HG03060 (cell line): Measurements from ENCODE around the gene VEGFA.

Source experiments
- ATAC-seq: cut with Tn5 transposase; IDR thresholded peaks from one replicate; pipeline ENCODE4 v1.9.1; 2021; ENCODE audit warnings: low read depth, moderate number of reproducible peaks; ENCODE audit not compliant: unreplicated experiment

Gene VEGFA

DNA sequence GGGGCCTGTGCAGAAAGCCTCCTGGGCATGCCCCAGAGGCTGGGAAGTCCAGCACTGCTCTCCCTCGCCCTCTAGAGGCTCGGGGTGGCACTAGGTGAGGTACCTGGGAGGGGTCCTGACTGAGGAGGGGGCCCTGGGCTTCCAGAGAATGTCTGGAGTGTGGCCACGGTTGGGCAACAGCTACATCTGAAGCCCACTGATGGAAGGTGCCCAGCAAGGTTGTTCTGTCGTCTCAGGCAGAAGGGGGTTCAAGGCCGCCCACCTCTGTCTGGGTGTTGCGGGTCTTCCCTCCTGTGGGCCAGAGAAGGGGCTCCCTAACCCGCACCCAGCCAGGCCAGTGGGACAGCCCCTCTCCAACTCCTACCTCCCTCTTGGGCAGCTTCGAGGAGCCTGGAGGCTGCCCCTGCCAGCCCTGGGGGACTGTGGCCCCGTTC lies 11.4 kb upstream of the VEGFA start:
- ATAC-seq, result no peak

DNA sequence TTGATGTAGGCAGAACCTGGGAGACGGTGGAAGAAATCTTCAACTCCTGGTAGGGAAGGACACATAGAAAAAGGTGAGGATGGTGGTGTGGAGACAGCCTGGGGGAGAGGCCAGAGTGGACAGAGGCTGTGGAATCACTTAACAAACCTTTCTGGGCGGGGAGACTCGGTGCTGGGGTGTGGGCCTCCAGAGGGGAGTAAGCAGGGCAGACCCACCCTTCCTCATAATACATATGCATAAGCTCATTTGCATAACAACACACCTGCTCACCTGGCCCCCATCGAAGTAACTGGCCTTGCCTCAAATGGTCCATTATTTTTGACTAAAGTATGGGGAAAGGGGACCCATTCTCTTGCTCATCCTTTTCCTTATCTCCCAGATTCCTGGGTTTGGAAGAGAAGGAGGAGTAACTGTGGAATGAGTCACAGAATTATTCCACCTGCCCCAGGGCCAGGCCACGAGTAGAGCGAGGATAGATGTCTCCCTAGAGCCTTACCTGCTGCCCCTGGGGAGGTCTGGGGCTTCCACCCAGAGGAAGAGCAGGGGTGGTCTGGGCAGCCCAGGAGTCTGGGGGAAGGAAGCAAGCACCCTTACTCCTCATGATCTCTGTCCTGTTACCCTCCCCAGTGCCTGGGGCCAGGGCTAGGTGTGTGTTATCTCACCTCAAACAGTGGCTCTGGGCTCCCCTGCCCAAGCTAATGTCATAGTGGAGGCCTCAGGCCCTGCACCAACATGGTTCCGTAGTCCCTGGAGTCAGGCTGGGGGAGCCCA lies 10.7 kb upstream of the VEGFA start:
- ATAC-seq, result no peak

DNA sequence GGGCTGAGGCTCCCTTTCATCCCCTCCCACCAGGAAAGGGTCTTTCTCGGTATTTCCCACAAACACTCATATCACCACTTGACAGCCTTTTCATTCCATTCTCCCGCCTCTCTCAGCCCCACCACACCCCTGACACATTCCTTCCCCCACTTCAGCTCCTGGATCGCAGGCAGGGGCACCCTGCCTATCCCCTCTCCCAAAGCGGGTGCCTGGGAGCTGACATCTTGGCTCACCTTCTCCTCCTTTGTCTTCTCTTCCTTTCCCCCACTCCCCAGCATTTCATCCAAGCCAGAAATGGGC lies 10.2 kb upstream of the VEGFA start:
- ATAC-seq, result no peak

DNA sequence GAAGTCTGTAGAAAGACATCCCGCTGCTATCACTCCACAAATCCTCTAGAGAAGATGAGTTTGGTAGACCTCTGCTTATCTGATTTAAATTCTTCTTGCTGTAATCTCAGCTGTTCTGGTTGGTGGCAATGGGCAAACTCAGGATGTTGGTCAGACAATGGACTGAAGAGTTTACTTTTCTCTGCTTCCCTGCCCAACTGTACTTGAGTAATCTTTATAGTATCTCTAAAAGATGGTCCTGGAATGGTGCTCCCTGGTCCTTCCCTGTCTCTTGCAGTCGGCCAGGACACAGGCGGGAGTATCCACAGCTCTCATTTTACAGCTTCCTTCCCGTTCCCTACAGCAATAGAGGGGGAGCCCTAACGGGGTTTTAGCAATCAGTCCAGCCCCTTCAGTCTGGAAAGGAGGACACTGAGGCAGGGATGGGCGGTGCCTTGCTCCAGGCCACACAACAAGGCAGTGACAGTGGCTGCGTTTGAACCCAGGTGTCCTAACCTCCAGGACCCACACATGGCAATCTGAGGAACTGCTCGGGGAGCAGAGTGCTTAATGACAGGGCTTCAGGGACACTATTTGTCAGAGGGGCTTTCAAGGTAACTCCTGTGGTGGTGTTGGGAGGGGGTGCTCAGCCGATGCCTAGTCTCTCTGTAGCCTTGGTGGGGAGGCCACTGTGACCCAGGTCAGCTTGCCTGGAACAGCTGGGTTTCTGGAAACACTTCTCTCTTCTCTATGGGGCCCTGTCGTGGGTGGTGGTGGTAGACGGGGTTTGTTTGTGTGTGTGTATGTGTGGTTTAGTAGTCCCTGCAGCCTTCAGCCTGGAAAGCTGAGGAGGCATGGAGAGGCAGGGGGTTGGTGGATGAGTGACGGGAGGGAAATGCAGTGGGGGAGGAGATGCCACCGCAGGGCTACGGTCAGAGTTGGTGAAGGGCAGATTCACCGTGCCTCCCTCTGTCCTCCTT lies 9.5 kb upstream of the VEGFA start:
- no peak for ATAC-seq

DNA sequence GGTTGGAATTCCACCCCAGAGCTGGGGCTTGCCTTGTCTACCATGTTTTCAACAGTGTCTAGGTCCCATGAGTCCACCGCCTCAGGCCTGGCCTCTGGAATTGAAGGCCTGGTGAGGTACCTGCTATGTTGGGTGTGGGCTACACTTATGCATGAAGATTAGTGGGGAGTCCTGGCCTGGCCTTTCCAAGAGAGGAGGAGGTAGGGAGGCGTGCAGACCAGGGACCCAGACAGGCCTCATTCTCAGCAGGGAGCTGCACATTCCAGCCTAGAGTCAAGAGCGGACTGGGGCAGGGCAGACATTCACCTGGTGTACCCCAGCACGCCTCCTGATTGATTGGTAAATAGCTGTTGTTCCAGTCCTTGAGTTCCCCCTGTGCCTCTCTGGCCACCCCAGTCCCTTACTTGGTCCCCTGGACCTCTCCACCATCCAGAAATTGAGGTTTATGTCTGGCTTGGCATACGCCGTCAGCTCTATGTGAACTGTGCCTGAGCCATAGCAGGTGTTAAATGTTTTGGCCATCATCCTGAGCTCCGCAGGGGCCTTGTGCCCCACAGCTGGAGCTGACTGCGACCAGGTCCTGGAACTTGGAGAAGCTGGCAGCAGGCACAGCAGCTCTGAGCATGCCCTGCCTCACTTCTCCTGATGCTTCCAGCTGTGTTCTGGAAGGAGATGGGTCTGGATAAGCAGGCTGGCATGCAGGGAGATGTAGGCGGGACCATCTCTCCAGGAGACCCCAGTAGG lies 8.2 kb upstream of the VEGFA start:
- ATAC-seq, result no peak

DNA sequence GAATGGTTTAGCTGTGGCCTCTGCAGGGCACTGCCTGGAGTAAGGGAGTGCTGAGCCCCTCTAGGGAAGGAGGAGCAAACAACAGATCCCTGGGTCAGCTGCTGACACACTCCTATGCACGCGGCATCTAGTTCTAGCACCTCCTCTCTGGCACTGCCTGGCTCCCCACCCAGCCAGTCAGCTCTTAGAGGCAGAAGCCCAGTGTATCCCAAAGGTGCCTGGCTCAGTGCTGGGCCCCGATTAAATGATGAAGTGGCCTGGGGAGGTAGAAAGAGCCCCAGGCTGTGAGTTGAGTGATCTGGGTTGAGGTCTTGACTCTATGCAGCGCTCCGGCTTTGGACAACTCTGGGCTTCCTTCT lies 7.6 kb upstream of the VEGFA start:
- no peak for ATAC-seq

DNA sequence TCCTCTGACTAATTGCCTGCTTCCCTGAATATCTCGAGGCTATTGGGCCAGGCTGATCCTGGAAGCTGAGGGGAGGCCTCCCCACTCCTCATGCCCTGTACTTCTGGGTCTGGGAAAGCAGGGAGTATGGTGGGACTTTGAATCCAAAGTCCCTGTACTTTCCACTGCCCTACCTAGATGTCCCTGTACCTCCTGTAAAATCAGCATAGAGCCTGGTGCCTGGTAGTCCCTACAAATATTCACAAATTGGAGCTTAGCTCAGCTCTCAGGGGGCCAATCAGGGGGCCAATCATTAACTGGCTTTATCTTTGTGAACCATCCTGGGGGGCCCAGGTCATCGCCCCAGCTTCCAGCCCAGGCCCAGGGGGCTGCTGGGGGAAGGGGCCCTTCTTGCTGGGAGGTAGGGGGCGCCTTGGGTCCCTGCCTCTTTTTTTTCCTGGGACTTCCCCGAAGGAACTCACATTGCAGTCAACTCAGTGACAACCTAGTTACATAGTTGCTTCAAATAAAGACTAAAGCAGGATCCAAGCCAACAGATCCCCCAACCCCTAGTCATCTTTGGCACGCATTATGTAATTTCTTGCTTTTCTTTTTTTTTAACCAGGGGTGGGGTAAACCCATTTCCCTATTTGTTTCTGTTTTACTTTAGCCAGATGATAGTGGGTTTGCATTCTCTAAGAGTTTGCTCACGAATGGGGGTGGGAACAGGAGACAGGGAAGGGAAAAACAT lies 6.9 kb upstream of the VEGFA start:
- ATAC-seq, result no peak

DNA sequence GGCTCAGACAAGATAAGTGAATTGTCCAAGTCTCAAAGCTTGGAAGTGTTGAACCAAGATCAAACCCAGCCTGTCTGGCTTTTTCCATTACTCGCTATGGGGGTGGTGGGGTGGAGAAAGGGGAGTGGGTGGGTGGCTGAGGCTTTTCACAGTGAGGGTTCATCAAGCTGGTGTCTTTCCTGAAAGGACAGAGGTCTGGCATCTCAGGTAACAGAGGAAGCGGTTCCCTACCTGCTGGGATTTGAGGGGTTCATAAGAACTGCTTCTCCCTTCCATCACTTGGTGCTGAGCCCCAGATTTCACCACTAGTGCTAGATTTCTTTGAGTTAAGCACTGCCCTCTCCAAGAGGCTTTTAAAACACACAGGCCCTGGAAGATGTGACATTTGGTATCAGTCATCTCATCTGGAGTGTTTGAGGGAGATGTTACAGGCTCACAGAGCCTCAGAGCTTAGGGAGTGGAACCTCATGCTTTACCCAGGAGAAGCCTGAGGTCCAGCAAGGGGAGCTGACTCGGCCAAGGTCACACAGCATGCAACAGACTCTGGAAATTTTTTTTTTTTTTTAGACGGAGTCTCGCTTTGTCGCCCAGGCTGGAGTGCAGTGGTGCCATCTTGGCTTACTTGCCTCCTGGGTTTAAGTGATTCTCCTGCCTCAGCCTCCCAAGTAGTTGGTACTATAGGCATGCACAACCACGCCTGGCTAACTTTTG lies 6.0 kb upstream of the VEGFA start:
- ATAC-seq, result no peak

DNA sequence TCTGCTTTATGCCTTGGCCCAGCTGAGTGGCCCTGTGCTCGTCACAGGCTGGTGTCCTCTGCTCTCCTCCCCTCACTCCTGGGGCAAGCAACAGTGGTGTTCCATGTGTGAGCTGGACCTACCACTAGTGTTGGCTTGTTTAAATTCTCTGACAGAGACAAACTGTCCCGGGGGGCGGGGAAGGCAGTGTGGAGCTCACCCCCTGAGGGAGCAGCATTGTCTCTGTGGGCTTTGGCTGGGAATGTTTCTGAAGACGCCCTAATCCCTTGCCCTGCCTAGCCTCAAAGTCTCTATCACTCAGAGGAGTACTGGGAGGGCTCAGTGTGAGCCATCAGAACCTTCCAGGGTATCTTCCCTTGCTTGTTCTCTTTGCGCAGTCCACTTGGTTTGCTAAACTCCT lies 5.2 kb upstream of the VEGFA start:
- no peak for ATAC-seq

DNA sequence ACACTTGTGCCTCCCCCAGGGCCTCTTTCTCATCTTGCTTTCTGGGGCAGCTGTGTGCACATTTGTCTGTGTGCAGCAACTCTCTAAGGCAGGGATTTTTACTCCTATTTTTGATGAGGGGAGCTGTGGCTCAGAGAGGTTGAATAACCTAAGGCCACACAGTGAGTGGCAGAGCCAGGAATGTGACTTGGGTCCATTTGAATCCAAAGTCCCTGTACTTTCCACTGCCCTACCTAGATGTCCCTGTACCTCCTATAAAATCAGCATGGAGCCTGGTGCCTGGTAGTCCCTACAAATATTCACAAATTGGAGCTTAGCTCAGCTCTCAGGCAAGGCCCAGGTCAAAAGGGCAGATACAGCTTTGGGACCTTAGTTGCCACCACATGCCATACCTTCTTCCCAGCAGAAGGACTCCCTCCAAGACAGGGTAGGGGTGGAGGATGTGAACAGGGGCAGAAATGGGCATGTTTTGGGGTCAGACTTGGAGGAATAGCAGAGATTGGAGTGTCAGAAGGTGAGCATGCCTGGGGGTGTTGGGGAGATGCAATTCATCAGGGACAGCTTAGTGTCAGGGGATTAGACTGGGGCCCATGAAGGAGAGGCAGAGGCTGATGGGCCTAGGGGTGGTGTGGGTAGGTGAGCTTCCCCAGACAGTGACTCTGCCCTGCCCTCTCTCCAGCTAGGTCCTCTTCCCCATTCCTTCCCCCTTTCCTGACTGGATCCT lies 4.1 kb upstream of the VEGFA start:
- no peak for ATAC-seq

DNA sequence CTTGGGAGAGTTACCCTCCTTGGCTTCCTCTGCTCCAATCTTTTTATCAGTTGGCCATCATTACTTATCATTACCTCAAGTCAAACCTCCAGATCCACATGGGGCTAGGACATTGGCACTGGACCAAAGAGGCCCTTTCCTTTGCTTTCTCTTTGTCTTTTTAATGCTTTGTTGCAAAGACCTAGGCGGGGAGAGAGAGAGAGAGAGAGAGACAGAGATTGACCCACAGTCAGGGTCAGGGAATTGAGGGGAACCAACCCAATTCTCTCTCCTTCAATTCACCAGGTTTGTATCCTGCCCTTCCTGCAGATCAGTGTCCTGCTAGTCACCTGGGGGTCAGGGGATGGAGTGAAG lies 3.5 kb upstream of the VEGFA start:
- no peak for ATAC-seq

DNA sequence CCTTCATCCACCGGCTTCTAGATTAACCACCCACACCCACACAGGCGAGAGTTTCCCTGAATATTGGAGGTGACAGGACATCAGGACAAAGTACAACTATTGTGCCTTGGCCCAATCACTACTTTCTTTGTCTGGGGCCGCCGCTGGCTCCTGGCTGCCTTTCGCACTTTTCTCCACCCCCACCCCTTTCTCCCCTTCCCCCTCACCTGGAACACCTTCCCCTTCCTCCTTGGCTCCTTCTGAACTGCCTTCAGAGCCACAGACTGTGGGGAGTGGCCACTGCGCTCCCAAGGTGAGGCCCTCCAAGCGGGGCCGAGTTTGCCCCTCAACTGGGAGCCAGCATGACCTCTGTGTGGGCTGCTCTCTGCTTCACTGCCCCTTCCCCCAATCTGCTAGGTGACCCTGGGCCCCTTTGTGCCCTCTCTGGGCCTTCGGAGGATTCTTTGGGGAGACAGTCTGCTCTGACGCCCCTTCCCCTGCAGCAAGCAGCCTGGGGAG lies 3.0 kb upstream of the VEGFA start:
- ATAC-seq, result no peak

DNA sequence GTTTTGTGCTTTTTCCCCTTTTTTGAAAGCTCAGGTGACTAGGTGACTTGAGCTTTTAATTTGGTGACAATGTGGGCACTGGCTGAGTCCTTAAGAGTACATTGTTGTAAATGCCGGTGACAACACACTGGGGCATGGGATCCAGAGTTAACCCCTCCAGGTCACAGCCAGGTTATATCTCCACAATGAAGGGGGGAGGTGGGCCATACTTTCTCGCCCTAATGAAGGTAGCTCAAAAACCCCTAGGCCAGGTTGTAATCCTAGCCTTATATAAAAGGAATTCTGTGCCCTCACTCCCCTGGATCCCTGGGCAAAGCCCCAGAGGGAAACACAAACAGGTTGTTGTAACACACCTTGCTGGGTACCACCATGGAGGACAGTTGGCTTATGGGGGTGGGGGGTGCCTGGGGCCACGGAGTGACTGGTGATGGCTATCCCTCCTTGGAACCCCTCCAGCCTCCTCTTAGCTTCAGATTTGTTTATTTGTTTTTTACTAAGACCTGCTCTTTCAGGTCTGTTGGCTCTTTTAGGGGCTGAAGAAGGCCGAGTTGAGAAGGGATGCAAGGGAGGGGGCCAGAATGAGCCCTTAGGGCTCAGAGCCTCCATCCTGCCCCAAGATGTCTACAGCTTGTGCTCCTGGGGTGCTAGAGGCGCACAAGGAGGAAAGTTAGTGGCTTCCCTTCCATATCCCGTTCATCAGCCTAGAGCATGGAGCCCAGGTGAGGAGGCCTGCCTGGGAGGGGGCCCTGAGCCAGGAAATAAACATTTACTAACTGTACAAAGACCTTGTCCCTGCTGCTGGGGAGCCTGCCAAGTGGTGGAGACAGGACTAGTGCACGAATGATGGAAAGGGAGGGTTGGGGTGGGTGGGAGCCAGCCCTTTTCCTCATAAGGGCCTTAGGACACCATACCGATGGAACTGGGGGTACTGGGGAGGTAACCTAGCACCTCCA lies 2.2 kb upstream of the VEGFA start:
- no peak for ATAC-seq

DNA sequence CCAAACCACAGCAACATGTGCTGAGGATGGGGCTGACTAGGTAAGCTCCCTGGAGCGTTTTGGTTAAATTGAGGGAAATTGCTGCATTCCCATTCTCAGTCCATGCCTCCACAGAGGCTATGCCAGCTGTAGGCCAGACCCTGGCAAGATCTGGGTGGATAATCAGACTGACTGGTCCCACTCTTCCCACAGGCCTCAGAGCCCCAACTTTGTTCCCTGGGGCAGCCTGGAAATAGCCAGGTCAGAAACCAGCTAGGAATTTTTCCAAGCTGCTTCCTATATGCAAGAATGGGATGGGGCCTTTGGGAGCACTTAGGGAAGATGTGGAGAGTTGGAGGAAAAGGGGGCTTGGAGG lies 1.5 kb upstream of the VEGFA start:
- ATAC-seq, result no peak

DNA sequence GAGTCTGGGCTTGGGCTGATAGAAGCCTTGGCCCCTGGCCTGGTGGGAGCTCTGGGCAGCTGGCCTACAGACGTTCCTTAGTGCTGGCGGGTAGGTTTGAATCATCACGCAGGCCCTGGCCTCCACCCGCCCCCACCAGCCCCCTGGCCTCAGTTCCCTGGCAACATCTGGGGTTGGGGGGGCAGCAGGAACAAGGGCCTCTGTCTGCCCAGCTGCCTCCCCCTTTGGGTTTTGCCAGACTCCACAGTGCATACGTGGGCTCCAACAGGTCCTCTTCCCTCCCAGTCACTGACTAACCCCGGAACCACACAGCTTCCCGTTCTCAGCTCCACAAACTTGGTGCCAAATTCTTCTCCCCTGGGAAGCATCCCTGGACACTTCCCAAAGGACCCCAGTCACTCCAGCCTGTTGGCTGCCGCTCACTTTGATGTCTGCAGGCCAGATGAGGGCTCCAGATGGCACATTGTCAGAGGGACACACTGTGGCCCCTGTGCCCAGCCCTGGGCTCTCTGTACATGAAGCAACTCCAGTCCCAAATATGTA lies 957 bp upstream of the VEGFA start:
- no peak for ATAC-seq

DNA sequence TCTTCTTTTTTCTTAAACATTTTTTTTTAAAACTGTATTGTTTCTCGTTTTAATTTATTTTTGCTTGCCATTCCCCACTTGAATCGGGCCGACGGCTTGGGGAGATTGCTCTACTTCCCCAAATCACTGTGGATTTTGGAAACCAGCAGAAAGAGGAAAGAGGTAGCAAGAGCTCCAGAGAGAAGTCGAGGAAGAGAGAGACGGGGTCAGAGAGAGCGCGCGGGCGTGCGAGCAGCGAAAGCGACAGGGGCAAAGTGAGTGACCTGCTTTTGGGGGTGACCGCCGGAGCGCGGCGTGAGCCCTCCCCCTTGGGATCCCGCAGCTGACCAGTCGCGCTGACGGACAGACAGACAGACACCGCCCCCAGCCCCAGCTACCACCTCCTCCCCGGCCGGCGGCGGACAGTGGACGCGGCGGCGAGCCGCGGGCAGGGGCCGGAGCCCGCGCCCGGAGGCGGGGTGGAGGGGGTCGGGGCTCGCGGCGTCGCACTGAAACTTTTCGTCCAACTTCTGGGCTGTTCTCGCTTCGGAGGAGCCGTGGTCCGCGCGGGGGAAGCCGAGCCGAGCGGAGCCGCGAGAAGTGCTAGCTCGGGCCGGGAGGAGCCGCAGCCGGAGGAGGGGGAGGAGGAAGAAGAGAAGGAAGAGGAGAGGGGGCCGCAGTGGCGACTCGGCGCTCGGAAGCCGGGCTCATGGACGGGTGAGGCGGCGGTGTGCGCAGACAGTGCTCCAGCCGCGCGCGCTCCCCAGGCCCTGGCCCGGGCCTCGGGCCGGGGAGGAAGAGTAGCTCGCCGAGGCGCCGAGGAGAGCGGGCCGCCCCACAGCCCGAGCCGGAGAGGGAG lies 580 bp downstream of the VEGFA start:
- no peak for ATAC-seq

DNA sequence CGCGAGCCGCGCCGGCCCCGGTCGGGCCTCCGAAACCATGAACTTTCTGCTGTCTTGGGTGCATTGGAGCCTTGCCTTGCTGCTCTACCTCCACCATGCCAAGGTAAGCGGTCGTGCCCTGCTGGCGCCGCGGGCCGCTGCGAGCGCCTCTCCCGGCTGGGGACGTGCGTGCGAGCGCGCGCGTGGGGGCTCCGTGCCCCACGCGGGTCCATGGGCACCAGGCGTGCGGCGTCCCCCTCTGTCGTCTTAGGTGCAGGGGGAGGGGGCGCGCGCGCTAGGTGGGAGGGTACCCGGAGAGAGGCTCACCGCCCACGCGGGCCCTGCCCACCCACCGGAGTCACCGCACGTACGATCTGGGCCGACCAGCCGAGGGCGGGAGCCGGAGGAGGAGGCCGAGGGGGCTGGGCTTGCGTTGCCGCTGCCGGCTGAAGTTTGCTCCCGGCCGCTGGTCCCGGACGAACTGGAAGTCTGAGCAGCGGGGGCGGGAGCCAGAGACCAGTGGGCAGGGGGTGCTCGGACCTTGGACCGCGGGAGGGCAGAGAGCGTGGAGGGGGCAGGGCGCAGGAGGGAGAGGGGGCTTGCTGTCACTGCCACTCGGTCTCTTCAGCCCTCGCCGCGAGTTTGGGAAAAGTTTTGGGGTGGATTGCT lies 1.3 kb downstream of the VEGFA start:
- no peak for ATAC-seq
